ENCODE results near the gene RASGRP1.

The RASGRP1 gene

DNA sequence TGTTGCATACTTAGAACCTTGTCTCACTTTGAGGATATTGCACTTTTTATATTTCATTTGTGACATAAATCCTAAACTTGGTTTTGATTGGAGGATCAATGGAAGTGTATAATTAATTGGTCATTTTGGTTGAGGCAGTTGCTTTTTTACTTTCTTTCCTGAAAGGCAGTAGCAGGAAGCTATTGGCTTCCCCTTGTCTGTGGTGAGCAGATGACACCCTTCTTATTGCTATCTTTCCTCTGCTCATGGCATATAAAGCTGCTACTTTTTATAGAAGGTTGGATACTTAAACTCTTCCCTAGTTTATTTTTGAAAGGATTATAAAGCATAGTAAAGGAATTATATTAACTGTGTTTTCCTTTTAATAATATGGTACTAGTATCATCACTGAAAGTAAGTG is 82.0 kb downstream of the RASGRP1 start:
- ATAC-seq, result no peak

DNA sequence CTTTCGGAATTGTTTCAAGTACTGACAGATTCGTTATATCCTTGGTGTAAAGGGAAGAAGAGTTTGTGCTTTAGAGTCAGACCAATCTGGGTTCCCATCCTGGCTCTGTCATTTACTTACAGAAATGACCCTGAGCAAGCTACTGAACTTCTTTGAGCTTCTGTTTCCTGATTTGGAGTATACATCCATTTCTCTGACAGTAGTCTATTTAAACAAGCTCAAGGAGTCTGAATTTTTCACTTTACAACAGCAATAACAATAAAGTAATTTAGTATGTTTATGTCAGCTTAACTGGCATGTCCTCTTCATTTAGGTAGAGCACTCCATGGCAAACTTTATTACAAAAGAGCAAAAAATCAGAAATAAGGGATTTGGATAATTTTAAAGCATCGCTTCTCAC is 82.9 kb downstream of the RASGRP1 start:
- TF ChIP-seq, protein P1, sequence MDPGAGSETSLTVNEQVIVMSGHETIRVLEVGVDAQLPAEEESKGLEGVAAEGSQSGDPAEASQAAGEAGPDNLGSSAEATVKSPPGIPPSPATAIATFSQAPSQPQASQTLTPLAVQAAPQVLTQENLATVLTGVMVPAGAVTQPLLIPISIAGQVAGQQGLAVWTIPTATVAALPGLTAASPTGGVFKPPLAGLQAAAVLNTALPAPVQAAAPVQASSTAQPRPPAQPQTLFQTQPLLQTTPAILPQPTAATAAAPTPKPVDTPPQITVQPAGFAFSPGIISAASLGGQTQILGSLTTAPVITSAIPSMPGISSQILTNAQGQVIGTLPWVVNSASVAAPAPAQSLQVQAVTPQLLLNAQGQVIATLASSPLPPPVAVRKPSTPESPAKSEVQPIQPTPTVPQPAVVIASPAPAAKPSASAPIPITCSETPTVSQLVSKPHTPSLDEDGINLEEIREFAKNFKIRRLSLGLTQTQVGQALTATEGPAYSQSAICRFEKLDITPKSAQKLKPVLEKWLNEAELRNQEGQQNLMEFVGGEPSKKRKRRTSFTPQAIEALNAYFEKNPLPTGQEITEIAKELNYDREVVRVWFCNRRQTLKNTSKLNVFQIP (CRISPR knock-in tag; IDR thresholded peaks at IDR 0.05; ENCODE audit: borderline replicate concordance, low read depth), result no peak
- TF ChIP-seq ZNF70 (CRISPR knock-in tag; IDR thresholded peaks at IDR 0.05) (no peak), ARNTL (CRISPR knock-in tag; IDR thresholded peaks at IDR 0.05; ENCODE audit: borderline replicate concordance, low read depth) (no peak), RARB (CRISPR knock-in tag; IDR thresholded peaks at IDR 0.05) (no peak), ZNF565 (CRISPR knock-in tag; conservative IDR thresholded peaks at IDR 0.05; ENCODE audit: low read depth) (no peak), TCF4 (CRISPR knock-in tag; IDR thresholded peaks at IDR 0.05; ENCODE audit: borderline replicate concordance) (no peak), ZNF8 (CRISPR knock-in tag; IDR thresholded peaks at IDR 0.05) (no peak), ESRRG (CRISPR knock-in tag; IDR thresholded peaks at IDR 0.05) (no peak), TOX (CRISPR knock-in tag; IDR thresholded peaks at IDR 0.05; ENCODE audit: borderline replicate concordance) (no peak), ZFP3 (CRISPR knock-in tag; IDR thresholded peaks at IDR 0.05) (no peak), PPARA (CRISPR knock-in tag; IDR thresholded peaks at IDR 0.05; ENCODE audit: borderline replicate concordance) (no peak), ISL1 (CRISPR knock-in tag; IDR thresholded peaks at IDR 0.05) (no peak), OSR1 (CRISPR knock-in tag; IDR thresholded peaks at IDR 0.05) (no peak), BACH2 (CRISPR knock-in tag; IDR thresholded peaks at IDR 0.05; ENCODE audit: borderline replicate concordance) (no peak)
- no peak for ATAC-seq

More for the DNA sequence above, 82.0 kb downstream of the RASGRP1 start:
- TF ChIP-seq ZFP30 (CRISPR knock-in tag; IDR thresholded peaks at IDR 0.05) (no peak), ARNTL (CRISPR knock-in tag; IDR thresholded peaks at IDR 0.05; ENCODE audit: borderline replicate concordance, low read depth) (no peak), ZNF8 (CRISPR knock-in tag; IDR thresholded peaks at IDR 0.05) (no peak), BACH2 (CRISPR knock-in tag; IDR thresholded peaks at IDR 0.05; ENCODE audit: borderline replicate concordance) (no peak), TOX (CRISPR knock-in tag; IDR thresholded peaks at IDR 0.05; ENCODE audit: borderline replicate concordance) (no peak), ZNF70 (CRISPR knock-in tag; IDR thresholded peaks at IDR 0.05) (no peak), ZNF565 (CRISPR knock-in tag; conservative IDR thresholded peaks at IDR 0.05; ENCODE audit: low read depth) (no peak), ISL1 (CRISPR knock-in tag; IDR thresholded peaks at IDR 0.05) (no peak), GLIS3 (CRISPR knock-in tag; IDR thresholded peaks at IDR 0.05) (no peak), PPARA (CRISPR knock-in tag; IDR thresholded peaks at IDR 0.05; ENCODE audit: borderline replicate concordance) (no peak)
- TF ChIP-seq, protein P2, sequence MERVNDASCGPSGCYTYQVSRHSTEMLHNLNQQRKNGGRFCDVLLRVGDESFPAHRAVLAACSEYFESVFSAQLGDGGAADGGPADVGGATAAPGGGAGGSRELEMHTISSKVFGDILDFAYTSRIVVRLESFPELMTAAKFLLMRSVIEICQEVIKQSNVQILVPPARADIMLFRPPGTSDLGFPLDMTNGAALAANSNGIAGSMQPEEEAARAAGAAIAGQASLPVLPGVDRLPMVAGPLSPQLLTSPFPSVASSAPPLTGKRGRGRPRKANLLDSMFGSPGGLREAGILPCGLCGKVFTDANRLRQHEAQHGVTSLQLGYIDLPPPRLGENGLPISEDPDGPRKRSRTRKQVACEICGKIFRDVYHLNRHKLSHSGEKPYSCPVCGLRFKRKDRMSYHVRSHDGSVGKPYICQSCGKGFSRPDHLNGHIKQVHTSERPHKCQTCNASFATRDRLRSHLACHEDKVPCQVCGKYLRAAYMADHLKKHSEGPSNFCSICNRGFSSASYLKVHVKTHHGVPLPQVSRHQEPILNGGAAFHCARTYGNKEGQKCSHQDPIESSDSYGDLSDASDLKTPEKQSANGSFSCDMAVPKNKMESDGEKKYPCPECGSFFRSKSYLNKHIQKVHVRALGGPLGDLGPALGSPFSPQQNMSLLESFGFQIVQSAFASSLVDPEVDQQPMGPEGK (CRISPR knock-in tag; IDR thresholded peaks at IDR 0.05; ENCODE audit: borderline replicate concordance), result no peak
- TF ChIP-seq, protein P3, sequence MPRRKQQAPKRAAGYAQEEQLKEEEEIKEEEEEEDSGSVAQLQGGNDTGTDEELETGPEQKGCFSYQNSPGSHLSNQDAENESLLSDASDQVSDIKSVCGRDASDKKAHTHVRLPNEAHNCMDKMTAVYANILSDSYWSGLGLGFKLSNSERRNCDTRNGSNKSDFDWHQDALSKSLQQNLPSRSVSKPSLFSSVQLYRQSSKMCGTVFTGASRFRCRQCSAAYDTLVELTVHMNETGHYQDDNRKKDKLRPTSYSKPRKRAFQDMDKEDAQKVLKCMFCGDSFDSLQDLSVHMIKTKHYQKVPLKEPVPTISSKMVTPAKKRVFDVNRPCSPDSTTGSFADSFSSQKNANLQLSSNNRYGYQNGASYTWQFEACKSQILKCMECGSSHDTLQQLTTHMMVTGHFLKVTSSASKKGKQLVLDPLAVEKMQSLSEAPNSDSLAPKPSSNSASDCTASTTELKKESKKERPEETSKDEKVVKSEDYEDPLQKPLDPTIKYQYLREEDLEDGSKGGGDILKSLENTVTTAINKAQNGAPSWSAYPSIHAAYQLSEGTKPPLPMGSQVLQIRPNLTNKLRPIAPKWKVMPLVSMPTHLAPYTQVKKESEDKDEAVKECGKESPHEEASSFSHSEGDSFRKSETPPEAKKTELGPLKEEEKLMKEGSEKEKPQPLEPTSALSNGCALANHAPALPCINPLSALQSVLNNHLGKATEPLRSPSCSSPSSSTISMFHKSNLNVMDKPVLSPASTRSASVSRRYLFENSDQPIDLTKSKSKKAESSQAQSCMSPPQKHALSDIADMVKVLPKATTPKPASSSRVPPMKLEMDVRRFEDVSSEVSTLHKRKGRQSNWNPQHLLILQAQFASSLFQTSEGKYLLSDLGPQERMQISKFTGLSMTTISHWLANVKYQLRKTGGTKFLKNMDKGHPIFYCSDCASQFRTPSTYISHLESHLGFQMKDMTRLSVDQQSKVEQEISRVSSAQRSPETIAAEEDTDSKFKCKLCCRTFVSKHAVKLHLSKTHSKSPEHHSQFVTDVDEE (CRISPR knock-in tag; IDR thresholded peaks at IDR 0.05), result no peak

DNA sequence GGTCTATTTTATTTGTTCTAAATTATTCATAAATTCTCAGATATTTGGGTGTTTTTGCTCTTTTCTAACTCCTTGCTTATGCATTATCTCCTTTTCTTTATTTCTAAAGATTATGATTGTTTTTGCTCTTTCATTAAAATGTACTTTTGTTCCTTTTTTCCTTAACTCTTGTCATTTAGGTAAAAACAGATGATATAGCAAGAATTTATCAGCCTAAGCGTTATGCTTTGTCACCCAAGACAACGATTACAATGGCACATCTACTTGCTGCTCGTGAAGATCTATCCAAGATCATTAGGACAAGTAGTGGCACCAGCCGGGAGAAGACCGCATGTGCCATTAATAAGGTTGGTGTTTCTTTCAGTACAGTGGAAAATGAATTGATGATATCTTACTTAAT is 83.5 kb downstream of the RASGRP1 start:
- TF ChIP-seq TCF4 (CRISPR knock-in tag; IDR thresholded peaks at IDR 0.05; ENCODE audit: borderline replicate concordance) (no peak), ISL1 (CRISPR knock-in tag; IDR thresholded peaks at IDR 0.05) (no peak), RARB (CRISPR knock-in tag; IDR thresholded peaks at IDR 0.05) (no peak), ESRRG (CRISPR knock-in tag; IDR thresholded peaks at IDR 0.05) (no peak), GLIS3 (CRISPR knock-in tag; IDR thresholded peaks at IDR 0.05) (no peak), ZNF565 (CRISPR knock-in tag; conservative IDR thresholded peaks at IDR 0.05; ENCODE audit: low read depth) (no peak), ZNF70 (CRISPR knock-in tag; IDR thresholded peaks at IDR 0.05) (no peak), CSDC2 (CRISPR knock-in tag; IDR thresholded peaks at IDR 0.05) (no peak), ARNTL (CRISPR knock-in tag; IDR thresholded peaks at IDR 0.05; ENCODE audit: borderline replicate concordance, low read depth) (no peak), SNAI2 (CRISPR knock-in tag; IDR thresholded peaks at IDR 0.05) (no peak), ZFP30 (CRISPR knock-in tag; IDR thresholded peaks at IDR 0.05) (no peak), ZC3H10 (CRISPR knock-in tag; IDR thresholded peaks at IDR 0.05) (no peak)
- TF ChIP-seq, protein P4, sequence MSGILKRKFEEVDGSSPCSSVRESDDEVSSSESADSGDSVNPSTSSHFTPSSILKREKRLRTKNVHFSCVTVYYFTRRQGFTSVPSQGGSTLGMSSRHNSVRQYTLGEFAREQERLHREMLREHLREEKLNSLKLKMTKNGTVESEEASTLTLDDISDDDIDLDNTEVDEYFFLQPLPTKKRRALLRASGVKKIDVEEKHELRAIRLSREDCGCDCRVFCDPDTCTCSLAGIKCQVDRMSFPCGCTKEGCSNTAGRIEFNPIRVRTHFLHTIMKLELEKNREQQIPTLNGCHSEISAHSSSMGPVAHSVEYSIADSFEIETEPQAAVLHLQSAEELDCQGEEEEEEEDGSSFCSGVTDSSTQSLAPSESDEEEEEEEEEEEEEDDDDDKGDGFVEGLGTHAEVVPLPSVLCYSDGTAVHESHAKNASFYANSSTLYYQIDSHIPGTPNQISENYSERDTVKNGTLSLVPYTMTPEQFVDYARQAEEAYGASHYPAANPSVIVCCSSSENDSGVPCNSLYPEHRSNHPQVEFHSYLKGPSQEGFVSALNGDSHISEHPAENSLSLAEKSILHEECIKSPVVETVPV (CRISPR knock-in tag; IDR thresholded peaks at IDR 0.05), result no peak
- TF ChIP-seq, protein P2 (CRISPR knock-in tag; IDR thresholded peaks at IDR 0.05; ENCODE audit: borderline replicate concordance), result no peak
- TF ChIP-seq, protein P5, sequence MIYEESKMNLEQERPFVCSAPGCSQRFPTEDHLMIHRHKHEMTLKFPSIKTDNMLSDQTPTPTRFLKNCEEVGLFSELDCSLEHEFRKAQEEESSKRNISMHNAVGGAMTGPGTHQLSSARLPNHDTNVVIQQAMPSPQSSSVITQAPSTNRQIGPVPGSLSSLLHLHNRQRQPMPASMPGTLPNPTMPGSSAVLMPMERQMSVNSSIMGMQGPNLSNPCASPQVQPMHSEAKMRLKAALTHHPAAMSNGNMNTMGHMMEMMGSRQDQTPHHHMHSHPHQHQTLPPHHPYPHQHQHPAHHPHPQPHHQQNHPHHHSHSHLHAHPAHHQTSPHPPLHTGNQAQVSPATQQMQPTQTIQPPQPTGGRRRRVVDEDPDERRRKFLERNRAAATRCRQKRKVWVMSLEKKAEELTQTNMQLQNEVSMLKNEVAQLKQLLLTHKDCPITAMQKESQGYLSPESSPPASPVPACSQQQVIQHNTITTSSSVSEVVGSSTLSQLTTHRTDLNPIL (CRISPR knock-in tag; IDR thresholded peaks at IDR 0.05; ENCODE audit: low read depth), result no peak
- TF ChIP-seq, protein P1 (CRISPR knock-in tag; IDR thresholded peaks at IDR 0.05; ENCODE audit: borderline replicate concordance, low read depth), result no peak

More for the DNA sequence above, 83.5 kb downstream of the RASGRP1 start:
- no peak for ATAC-seq

All from SK-N-SH treated with all-trans-retinoic acid at 6 μM for 48 hours (cell line).